WI38 (cell line): ENCODE data around the gene ARPC4.
"Not testable (repeated sequence)": the region's sequence is repeated elsewhere in the genome, so short reads cannot be mapped to it uniquely, and the experiment has no call there.

Experiments
- H3K4me3 ChIP-seq: 2 replicates; pipeline ENCODE4 v1.5.1; 2011; ENCODE audit warnings: low read depth, mild to moderate bottlenecking, control low read depth, low read length
- CTCF ChIP-seq: IDR thresholded peaks from 2 replicates; pipeline ENCODE4 v1.5.1; 2012; ENCODE audit warnings: low read depth, mild to moderate bottlenecking, control low read depth, low read length

Gene ARPC4

GRCh38 chr3:9846931-9847488 lies 54.1 kb downstream of the ARPC4 start:
- TF ChIP-seq CTCF, result no peak
- H3K4me3 ChIP-seq, result no peak overlapping the region

DNA sequence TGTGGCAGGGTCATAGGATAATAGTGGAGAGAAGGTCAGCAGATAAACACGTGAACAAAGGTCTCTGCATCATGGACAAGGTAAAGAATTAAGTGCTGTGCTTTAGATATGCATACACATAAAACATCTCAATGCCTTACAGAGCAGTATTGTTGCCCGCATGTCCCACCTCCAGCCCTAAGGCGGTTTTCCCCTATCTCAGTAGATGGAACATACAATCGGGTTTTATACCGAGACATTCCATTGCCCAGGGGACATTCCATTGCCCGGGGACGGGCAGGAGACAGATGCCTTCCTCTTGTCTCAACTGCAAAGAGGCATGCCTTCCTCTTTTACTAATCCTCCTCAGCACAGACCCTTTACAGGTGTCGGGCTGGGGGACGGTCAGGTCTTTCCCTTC lies 55.0 kb downstream of the ARPC4 start:
- not testable (repeated sequence) for H3K4me3 ChIP-seq

DNA sequence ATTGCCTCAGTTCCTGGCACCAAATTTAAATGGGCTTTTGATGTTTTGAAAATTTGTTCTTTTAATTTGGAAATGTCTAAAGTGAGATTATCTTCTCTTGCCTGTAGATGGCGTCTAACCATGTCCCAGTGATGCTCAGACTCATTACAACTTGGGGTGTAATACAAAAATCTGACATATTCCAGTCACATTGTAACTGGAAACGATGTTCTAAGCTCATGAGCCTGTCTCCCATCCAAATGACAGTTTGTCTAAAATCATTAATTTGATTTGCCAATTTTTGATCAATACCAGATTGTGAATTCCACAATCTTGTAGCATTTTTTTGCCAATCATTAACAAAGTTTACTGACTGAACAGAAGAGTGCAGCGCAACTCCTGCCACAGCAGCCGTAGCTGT lies 56.0 kb downstream of the ARPC4 start:
- 0 out of 2 replicates have a peak, but pooled peaks have one; percentile 29 for TF ChIP-seq CTCF
- H3K4me3 ChIP-seq, result not testable (repeated sequence)

DNA sequence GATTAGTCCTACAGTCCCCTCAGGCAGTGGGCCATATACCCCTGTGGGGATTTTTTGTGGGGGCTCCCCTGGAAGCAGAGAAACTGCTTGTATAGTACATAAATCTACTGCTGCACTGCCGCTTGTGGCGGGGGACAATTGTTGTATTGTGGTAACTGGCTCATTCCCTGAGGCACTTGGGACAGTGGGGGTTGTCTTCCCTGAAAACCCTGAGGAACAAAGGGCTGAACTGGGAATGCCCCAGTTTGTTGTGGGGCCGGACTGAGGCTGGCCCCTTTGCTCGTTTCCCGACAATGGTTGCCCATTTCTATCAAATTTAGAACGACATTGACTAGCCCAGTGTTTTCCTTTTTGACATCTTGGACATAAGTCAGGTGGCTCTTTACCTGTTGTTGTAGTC lies 58.5 kb downstream of the ARPC4 start:
- H3K4me3 ChIP-seq, result not testable (repeated sequence)

DNA sequence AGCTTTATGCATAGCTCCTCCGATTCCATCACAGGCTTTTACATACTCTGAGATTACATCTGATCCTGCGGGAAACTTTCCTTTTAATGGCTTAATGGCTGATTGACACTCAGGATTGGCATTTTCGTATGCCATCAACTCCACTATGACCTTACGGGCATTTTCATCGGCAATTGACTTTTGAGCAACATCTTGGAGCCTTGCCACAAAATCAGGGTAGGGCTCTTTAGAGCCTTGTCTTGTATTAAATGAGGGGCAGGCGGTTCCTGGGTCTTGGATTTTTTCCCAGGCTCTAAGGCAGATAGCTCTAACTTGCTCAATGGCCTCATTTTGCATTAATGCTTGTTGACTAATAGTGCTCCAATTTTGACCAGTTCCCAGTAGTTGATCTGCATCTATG lies 59.0 kb downstream of the ARPC4 start:
- not testable (repeated sequence) for H3K4me3 ChIP-seq

- TF ChIP-seq CTCF, result no peak
- no peak overlapping the region for H3K4me3 ChIP-seq
Measured at GRCh38 chr3:9852528-9852927, 59.6 kb downstream of the ARPC4 start.

GRCh38 chr3:9854291-9854940 lies 61.5 kb downstream of the ARPC4 start:
- not testable (repeated sequence) for H3K4me3 ChIP-seq

- TF ChIP-seq CTCF, result no peak
- H3K4me3 ChIP-seq, result no peak overlapping the region
Measured at GRCh38 chr3:9855594-9855993, 62.7 kb downstream of the ARPC4 start.
